Measurements from ENCODE around the gene B9D2. TPM values are rescaled to one million over a fixed set of nuclear protein-coding genes. Genes with fewer than 3 reads are reported as not detected.

B9D2 gene
- total and polyA plus RNA-seq, 3 donors from 2014 or later = 6.7 to 14.6 (median 13.5) TPM

DNA sequence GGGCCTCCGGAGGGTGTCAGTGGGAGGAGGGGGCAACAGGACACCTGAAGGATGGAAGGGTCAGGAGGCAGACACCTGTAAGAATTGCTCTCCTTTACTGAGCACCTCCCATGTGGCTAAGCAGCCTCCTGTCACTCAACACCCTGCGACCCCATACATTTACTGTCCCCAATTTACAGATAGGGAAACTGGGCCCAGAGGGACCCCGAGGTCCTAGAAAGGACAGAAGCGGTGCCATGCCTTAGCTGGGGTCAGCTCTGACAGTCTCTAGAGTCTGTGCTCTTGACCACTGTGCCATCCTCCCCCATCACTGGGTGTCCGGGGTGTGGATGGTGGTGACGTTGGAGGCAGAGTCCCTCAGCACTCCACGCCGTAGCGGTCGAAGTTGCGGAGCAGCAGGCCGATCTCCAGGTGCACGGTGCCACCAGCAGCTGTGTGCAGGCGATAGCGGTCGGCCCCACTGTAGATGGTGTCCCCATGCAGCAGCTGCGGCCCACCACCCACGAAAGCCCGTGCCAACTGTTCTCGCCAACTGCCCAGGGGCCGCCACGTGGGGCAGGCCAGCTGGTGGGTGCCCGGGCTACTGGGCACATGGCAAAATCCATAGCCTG, 9.5 kb downstream of the B9D2 start:
- DNase-seq = no peak
- Histone ChIP-seq H3K9me3 (no peaks in the 10 kb centered on the region), H3K27me3 (no peaks in the 10 kb centered on the region), H3K36me3 (ENCODE audit: low read depth, missing control alignments) (no peaks in the 10 kb centered on the region), H3K4me1 (peaks cover 8% of the 10 kb centered on the region), H3K27ac (peak overlapping the region; percentile 52 to 91), H3K4me3 (peak overlapping the region in 1 of 2 donors; percentile 69)
- intact Hi-C loops (cut with DNase I; ENCODE audit: low total_unique reads) = no loop called here
- TF ChIP-seq, protein P1, sequence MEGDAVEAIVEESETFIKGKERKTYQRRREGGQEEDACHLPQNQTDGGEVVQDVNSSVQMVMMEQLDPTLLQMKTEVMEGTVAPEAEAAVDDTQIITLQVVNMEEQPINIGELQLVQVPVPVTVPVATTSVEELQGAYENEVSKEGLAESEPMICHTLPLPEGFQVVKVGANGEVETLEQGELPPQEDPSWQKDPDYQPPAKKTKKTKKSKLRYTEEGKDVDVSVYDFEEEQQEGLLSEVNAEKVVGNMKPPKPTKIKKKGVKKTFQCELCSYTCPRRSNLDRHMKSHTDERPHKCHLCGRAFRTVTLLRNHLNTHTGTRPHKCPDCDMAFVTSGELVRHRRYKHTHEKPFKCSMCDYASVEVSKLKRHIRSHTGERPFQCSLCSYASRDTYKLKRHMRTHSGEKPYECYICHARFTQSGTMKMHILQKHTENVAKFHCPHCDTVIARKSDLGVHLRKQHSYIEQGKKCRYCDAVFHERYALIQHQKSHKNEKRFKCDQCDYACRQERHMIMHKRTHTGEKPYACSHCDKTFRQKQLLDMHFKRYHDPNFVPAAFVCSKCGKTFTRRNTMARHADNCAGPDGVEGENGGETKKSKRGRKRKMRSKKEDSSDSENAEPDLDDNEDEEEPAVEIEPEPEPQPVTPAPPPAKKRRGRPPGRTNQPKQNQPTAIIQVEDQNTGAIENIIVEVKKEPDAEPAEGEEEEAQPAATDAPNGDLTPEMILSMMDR (IDR thresholded peaks at IDR 0.05) = no peak
- TF ChIP-seq POLR2A (IDR thresholded peaks at IDR 0.05) = no peak
- 64 to 87% methylated on average over 14 to 23 of the region's 23 CpGs for WGBS, 2 donors

DNA sequence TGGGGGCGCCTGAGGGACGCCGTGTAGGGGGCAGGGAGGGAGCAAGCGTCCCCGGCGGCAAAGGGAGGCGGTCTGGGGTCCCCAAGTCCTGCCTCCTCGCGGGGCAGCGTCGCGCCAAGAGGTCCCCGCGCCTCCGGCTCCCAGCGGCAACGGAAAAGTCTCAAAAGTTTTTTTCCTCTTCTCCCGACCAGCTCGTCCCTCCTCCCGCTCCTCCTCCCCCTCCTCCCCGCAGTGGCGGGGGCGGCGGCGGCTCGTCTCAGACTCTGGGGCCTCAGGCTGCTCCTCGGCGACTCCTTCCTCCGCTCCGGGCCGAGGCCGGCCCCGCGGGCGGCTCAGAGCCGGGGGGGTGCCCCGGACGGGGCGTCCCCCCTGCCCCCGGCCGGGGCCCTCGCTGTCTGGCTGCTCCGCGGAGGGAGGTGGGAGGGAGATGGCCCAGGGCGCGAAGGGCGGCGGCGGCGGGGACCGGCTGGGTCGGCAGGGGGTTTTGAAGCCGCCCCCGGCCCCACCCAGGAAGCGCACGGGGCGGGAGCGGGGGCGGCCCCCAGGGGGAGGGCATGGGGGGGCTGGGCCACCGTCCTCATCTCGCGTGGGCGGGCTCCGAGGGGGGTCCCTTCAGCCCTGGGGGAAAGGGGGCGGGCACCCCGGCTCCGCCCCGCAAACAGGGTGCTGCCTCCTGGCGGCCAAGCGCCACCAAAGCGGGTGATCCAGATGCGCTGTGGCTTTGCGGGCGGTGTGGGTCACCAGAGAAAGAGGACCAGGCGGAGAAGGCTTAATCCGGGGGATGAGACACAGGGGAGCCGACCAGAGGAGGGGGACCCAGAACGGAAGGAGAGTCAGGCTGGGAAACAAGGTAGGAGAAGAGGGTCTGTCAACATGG, 10.2 kb downstream of the B9D2 start, which contains the start of gene TGFB1:
Gene TGFB1, minus strand, starts transcription at position 457 of the 877 bp plus-strand sequence. CDS start 878 bp downstream, outside the sequence.
- TF ChIP-seq, protein P1 (IDR thresholded peaks at IDR 0.05) = peak; percentile 48 to 87 (median 81)
- no peak for TF ChIP-seq POLR2A (IDR thresholded peaks at IDR 0.05)
- H3K36me3 ChIP-seq (ENCODE audit: low read depth, missing control alignments) = no peaks in the 10 kb centered on the region
- H3K9me3 ChIP-seq = no peaks in the 10 kb centered on the region
- H3K27me3 ChIP-seq = no peaks in the 10 kb centered on the region
- intact Hi-C loops (cut with DNase I; ENCODE audit: low total_unique reads) = no loop called here
- peaks cover 8% of the 10 kb centered on the region for H3K4me1 ChIP-seq
- H3K27ac ChIP-seq = peak within 1 kb of the TSS; percentile 52 to 91
- DNase-seq = peak; percentile 83
- H3K4me3 ChIP-seq = peak within 1 kb of the TSS; percentile 68 to 69
- 0 to 1% methylated on average over 18 to 76 of the region's 78 CpGs for WGBS, 2 donors

DNA sequence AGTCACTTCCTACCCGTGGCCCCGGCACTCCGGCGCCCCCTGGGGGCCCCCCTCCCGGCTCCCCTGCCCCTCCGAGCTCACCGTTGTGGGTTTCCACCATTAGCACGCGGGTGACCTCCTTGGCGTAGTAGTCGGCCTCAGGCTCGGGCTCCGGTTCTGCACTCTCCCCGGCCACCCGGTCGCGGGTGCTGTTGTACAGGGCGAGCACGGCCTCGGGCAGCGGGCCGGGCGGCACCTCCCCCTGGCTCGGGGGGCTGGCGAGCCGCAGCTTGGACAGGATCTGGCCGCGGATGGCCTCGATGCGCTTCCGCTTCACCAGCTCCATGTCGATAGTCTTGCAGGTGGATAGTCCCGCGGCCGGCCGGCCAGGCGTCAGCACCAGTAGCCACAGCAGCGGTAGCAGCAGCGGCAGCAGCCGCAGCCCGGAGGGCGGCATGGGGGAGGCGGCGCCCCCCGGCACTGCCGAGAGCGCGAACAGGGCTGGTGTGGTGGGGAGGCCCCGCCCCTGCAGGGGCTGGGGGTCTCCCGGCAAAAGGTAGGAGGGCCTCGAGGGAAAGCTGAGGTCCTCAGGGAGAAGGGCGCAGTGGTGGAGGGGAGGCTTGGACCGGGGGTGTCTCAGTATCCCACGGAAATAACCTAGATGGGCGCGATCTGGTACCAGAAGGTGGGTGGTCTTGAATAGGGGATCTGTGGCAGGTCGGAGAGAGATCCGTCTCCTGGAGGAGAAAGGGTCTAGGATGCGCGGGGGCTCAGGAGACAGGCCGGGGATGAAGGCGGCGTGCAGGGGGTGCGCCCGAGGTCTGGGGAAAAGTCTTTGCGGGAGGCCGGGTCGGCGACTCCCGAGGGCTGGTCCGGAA, 11.1 kb downstream of the B9D2 start:
- TF ChIP-seq POLR2A (IDR thresholded peaks at IDR 0.05) = no peak
- TF ChIP-seq, protein P1 (IDR thresholded peaks at IDR 0.05) = peak in 2 of 3 experiments; percentile 14 to 26
- Histone ChIP-seq H3K27me3 (no peaks in the 10 kb centered on the region), H3K27ac (peak overlapping the region; percentile 52 to 91), H3K4me3 (peak overlapping the region; percentile 68 to 69), H3K9me3 (no peaks in the 10 kb centered on the region), H3K36me3 (ENCODE audit: low read depth, missing control alignments) (no peaks in the 10 kb centered on the region), H3K4me1 (peaks cover 8% of the 10 kb centered on the region)
- DNase-seq = peak; percentile 56
- intact Hi-C loops (cut with DNase I; ENCODE audit: low total_unique reads) = no loop called here
- WGBS, 2 donors = 1 to 2% methylated on average over 27 to 60 of the region's 71 CpGs

DNA sequence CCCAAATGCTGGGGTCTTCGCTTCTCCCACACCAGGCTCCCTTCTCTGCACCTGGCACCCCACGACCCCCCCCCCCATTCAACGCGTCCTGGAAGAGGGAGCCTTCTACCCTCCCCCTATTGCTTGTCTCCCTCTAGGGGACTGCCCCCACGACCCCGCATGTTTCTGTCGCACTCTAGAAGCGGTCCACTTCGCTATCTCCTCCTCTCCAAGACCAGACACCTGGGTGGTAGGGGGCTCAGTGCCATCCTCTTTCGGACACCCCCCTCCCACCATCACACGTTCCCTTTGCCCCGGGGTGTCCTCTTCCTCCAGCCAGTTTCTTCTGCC, 11.7 kb downstream of the B9D2 start:
- intact Hi-C loops (cut with DNase I; ENCODE audit: low total_unique reads) = no loop called here
- 1 to 3% methylated on average over 12 of the region's 12 CpGs for WGBS, 2 donors
- TF ChIP-seq POLR2A (IDR thresholded peaks at IDR 0.05) = no peak
- TF ChIP-seq, protein P1 (IDR thresholded peaks at IDR 0.05) = no peak
- no peaks in the 10 kb centered on the region for H3K36me3 ChIP-seq (ENCODE audit: low read depth, missing control alignments)
- no peak for DNase-seq
- H3K27ac ChIP-seq = peak overlapping the region; percentile 52 to 91
- H3K9me3 ChIP-seq = no peaks in the 10 kb centered on the region
- no peaks in the 10 kb centered on the region for H3K27me3 ChIP-seq
- peak overlapping the region; percentile 68 to 69 for H3K4me3 ChIP-seq
- peaks cover 8% of the 10 kb centered on the region for H3K4me1 ChIP-seq

Data from testis (tissue), 3 donors.